Esophagus muscularis mucosa (tissue), 3 donors: ENCODE data around the gene AFF1.

Experiments used
- POLR2A ChIP-seq: fragments of 450-650 bp; IDR thresholded peaks from one replicate; pipeline ENCODE4 v1.6.1; 2017; ENCODE audit warnings: antibody characterized with exemption, moderate library complexity, mild to moderate bottlenecking, low read depth
- POLR2AphosphoS5 ChIP-seq, 2 donors: sonication (generic); formaldehyde crosslinking; IDR thresholded peaks; one replicate each; pipeline ENCODE4 v1.6.1; 2017; ENCODE audit warnings: antibody characterized with exemption in 2 of 2
- TF ChIP-seq, protein P1 (sequence below), 3 experiments: fragments of 200-600 bp in 2 of 3; fragments of 450-650 bp in 1 of 3; sonication (generic) in 2 of 3; IDR thresholded peaks; one replicate each; pipeline ENCODE4 v1.5.1; 2017 to 2019; ENCODE audit warnings: antibody characterized with exemption in 3 of 3, mild to moderate bottlenecking in 2 of 3, moderate library complexity in 1 of 3

DNA sequence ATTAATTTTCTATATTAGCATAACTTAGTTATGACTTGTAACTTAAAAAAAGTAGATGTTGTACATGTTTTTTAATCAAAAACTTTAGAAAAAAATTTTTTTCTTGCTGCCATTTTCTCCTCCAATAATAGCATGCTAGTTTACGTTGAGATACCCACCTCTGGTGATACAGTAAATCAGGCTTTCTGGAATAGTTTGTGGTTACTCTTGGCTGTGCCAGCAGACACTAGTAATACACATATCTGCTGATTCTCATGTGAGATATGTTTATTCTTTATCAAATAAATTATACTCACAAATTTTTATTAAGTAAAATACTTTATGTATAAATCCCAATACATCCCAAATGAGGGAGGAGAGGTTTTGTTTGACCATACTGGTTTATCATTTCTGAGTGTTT, 168.3 kb downstream of the AFF1 start:
- TF ChIP-seq POLR2AphosphoS5 (IDR thresholded peaks at IDR 0.05) (no peak), POLR2A (no peak)
- TF ChIP-seq, protein P1, sequence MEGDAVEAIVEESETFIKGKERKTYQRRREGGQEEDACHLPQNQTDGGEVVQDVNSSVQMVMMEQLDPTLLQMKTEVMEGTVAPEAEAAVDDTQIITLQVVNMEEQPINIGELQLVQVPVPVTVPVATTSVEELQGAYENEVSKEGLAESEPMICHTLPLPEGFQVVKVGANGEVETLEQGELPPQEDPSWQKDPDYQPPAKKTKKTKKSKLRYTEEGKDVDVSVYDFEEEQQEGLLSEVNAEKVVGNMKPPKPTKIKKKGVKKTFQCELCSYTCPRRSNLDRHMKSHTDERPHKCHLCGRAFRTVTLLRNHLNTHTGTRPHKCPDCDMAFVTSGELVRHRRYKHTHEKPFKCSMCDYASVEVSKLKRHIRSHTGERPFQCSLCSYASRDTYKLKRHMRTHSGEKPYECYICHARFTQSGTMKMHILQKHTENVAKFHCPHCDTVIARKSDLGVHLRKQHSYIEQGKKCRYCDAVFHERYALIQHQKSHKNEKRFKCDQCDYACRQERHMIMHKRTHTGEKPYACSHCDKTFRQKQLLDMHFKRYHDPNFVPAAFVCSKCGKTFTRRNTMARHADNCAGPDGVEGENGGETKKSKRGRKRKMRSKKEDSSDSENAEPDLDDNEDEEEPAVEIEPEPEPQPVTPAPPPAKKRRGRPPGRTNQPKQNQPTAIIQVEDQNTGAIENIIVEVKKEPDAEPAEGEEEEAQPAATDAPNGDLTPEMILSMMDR (IDR thresholded peaks at IDR 0.05), result no peak
